A673 (cell line): ENCODE results near the gene ME3. TPM values are rescaled to one million over a fixed set of nuclear protein-coding genes. Genes with fewer than 3 reads are reported as not detected.

Experiments used
- BruUV-seq: library from RNA; stranded (reverse); fragments of 400-500 nt; replicated peaks from 2 replicates; lab custom pipeline; 2021; lab: Mats Ljungman, UMichigan
- CTCF ChIA-PET: fragments of 300-600 bp; sonication (Branson Sonifier 250); formaldehyde crosslinking; loops from one replicate; lab custom pipeline; 2022; ENCODE audit warnings: antibody characterized with exemption; lab: Charles Lee
- POLR2A ChIA-PET: fragments of 300-600 bp; sonication (Branson Sonifier 250); formaldehyde crosslinking; loops from one replicate; lab custom pipeline; 2022; ENCODE audit warnings: antibody characterized with exemption; ENCODE audit not compliant: low non-redundant PET; lab: Charles Lee
- DNase-seq: peaks from one replicate; pipeline ENCODE4 v3.0.0-alpha.2; 2015; ENCODE audit warnings: low spot score
- H3K27ac ChIP-seq: fragments of 200-600 bp; sonication (generic); 2 replicates; pipeline ENCODE4 v1.5.1; 2016; ENCODE audit warnings: mixed run types, low read depth, mild to moderate bottlenecking, mixed read lengths, antibody characterized with exemption, low read length; ENCODE audit not compliant: poor library complexity, severe bottlenecking
- H3K27me3 ChIP-seq: fragments of 200-600 bp; sonication (generic); replicated peaks from 2 replicates; pipeline ENCODE4 v1.6.1; 2017; ENCODE audit warnings: mixed run types, low read depth, mild to moderate bottlenecking, mixed read lengths, antibody characterized with exemption, low read length; ENCODE audit not compliant: insufficient read depth, poor library complexity
- H3K36me3 ChIP-seq: fragments of 200-600 bp; sonication (generic); 2 replicates; pipeline ENCODE4 v1.6.1; 2016; ENCODE audit warnings: mixed run types, mild to moderate bottlenecking, mixed read lengths, antibody characterized with exemption, low read length; ENCODE audit not compliant: insufficient read depth, poor library complexity, severe bottlenecking
- H3K4me1 ChIP-seq: fragments of 200-600 bp; sonication (generic); 2 replicates; pipeline ENCODE4 v1.6.1; 2017; ENCODE audit warnings: mixed run types, mild to moderate bottlenecking, mixed read lengths, antibody characterized with exemption, low read length; ENCODE audit not compliant: insufficient read depth, poor library complexity, severe bottlenecking
- H3K4me3 ChIP-seq: fragments of 200-600 bp; sonication (generic); 2 replicates; pipeline ENCODE4 v1.5.1; 2016; ENCODE audit warnings: low read depth, mixed run types, mild to moderate bottlenecking, mixed read lengths, low read length; ENCODE audit not compliant: poor library complexity, severe bottlenecking
- H3K9me3 ChIP-seq: fragments of 200-600 bp; sonication (generic); 2 replicates; pipeline ENCODE4 v1.6.1; 2016; ENCODE audit warnings: mixed run types, low read depth, mild to moderate bottlenecking, mixed read lengths, antibody characterized with exemption, low read length; ENCODE audit not compliant: poor library complexity, severe bottlenecking
- CTCF ChIP-seq: fragments of 300-800, 200-600 bp; sonication (generic); conservative IDR thresholded peaks from 2 replicates; pipeline ENCODE4 v1.5.1; 2017; ENCODE audit warnings: low read depth, mild to moderate bottlenecking, antibody characterized with exemption, low read length, moderate library complexity, mixed read lengths
- EZH2 ChIP-seq: fragments of 200-600 bp; sonication (generic); IDR thresholded peaks from 2 replicates; pipeline ENCODE4 v1.6.1; 2017; ENCODE audit warnings: borderline replicate concordance, low read depth, mild to moderate bottlenecking, mixed read lengths, antibody characterized with exemption, low read length; ENCODE audit not compliant: poor library complexity, severe bottlenecking
- intact Hi-C: fragments of 100-400 bp; cut with micrococcal nuclease; formaldehyde crosslinking; loops from one replicate; pipeline ENCODE4 v1.10.0; 2022; ENCODE audit not compliant: unreplicated experiment
- total RNA-seq: library from RNA; stranded (reverse); gene quantifications from 2 replicates; pipeline ENCODE4 v1.2.3, GENCODE V29; 2021

ME3 gene
- total RNA-seq, 1 experiment from 2014 or later = 7.6 TPM

DNA sequence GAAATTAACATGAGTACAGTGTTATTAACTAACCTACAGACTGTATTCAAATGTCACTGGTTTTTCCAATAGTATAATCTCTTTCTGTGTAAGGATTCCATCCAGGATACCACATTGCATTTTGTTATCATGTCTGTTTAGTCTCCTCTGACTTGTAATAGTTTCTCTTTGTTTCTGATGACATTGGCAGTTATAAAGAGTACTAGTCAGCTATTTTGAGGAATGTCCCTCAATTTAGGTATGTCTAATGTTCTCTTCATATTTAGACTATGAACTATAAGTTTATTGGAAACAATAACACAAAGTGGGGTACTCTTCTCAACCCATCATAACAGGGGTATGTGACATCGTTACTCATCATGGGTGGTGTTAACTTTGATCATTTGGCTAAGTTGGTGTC, 20.3 kb upstream of the ME3 start:
- ChIA-PET CTCF (interaction anchor here (0.7 kb wide), 1 partner anchor 83 kb away, joined by 3 read pairs; no protein-coding TSS in a partner anchor), POLR2A (no interaction called here)
- Histone ChIP-seq H3K36me3 (no peaks in the 10 kb centered on the region), H3K9me3 (no peaks in the 10 kb centered on the region), H3K27me3 (no peaks in the 10 kb centered on the region), H3K4me1 (peaks cover 14% of the 10 kb centered on the region), H3K27ac (no peak overlapping the region), H3K4me3 (no peak overlapping the region)
- no peak for DNase-seq
- no TSS peak for BruUV-seq
- intact Hi-C loops = no loop called here
- TF ChIP-seq EZH2 = no peak
- no peak for TF ChIP-seq CTCF

GRCh38 chr11:86692317-86692716, 19.9 kb upstream of the ME3 start:
- no peak overlapping the region for H3K4me3 ChIP-seq
- no peaks in the 10 kb centered on the region for H3K36me3 ChIP-seq
- no peak overlapping the region for H3K27ac ChIP-seq
- peaks cover 14% of the 10 kb centered on the region for H3K4me1 ChIP-seq
- no peak for DNase-seq
- no peaks in the 10 kb centered on the region for H3K9me3 ChIP-seq
- POLR2A ChIA-PET = no interaction called here
- CTCF ChIA-PET = no interaction called here
- TF ChIP-seq EZH2 (no peak), CTCF (no peak)
- intact Hi-C loops = no loop called here
- no peaks in the 10 kb centered on the region for H3K27me3 ChIP-seq
- BruUV-seq = no TSS peak

DNA sequence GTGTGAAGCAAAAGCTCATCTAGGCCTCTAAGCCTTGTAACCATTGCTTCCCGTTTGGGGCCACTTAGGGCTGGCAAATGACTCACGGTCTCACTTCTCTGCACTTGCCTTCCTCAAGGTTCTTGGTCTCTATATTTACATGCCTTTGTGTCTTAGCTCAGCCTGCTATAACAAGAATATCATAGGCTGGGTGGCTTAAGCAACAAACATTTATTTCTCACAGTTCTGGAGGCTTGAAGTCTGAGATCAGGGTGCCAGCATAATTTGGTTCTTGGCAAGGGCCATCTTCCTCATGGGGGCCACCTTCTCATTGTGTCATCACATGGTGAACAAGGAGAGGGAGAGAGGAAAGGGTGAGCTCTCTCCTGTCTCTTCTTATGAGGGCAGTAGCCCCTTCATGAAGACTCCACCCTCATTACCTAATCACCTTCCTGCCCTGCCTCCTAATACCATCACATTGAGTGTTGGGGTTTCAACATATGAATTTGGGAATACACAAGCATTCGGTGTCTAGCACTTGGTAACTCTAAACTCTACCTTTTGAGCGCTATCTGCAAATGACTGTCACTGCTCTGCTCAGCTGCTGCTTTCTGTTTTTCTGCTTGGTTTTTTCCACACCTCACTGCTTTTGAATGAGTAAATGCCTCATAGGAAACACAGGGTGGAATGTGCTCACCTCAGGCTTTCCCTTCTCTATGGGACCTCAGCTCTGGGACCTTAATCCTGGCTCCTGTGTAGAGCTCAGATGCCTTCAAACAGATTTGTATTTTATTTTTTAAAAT, 16.2 kb upstream of the ME3 start:
- intact Hi-C loops = no loop called here
- Histone ChIP-seq H3K4me3 (no peak overlapping the region), H3K36me3 (no peaks in the 10 kb centered on the region), H3K9me3 (no peaks in the 10 kb centered on the region), H3K27me3 (no peaks in the 10 kb centered on the region), H3K27ac (no peak overlapping the region), H3K4me1 (no peaks in the 10 kb centered on the region)
- TF ChIP-seq CTCF = no peak
- TF ChIP-seq EZH2 = no peak
- CTCF ChIA-PET = no interaction called here
- no peak for DNase-seq
- POLR2A ChIA-PET = no interaction called here
- BruUV-seq = no TSS peak
